Stimulated activated CD8-positive, alpha-beta memory T cell treated with anti-CD3 and anti-CD28 coated beads, Interleukin-12 subunit alpha, Interleukin-12 subunit beta, amount 100 ng/mL, for 24 hours (primary cell): ENCODE results near the gene FNIP1.
"Not testable (repeated sequence)": the region's sequence is repeated elsewhere in the genome, so short reads cannot be mapped to it uniquely, and the experiment has no call there.

Experiments used
- DNase-seq: peaks from one replicate; pipeline ENCODE4 v3.0.0-alpha.2; 2020; ENCODE audit errors: extremely low read depth

Gene FNIP1

GRCh38 chr5:131796793-131797693 is at the start of gene FNIP1:
Gene FNIP1 (minus strand): TSS chr5:131797017. CDS start chr5:131796921, 96 bp downstream.
- DNase-seq = peak; percentile 99

GRCh38 chr5:131846536-131846935 is 49.7 kb upstream of the FNIP1 start:
- no peak for DNase-seq

GRCh38 chr5:131845828-131846227 is 49.0 kb upstream of the FNIP1 start:
- DNase-seq = no peak

- not testable (repeated sequence) for DNase-seq
These were observed 46.2 kb upstream of the FNIP1 start for GRCh38 chr5:131842971-131843370.

- not testable (repeated sequence) for DNase-seq
These were observed 35.9 kb upstream of the FNIP1 start for GRCh38 chr5:131832702-131833101.

GRCh38 chr5:131825404-131826013 is 28.7 kb upstream of the FNIP1 start:
- no peak for DNase-seq

DNA sequence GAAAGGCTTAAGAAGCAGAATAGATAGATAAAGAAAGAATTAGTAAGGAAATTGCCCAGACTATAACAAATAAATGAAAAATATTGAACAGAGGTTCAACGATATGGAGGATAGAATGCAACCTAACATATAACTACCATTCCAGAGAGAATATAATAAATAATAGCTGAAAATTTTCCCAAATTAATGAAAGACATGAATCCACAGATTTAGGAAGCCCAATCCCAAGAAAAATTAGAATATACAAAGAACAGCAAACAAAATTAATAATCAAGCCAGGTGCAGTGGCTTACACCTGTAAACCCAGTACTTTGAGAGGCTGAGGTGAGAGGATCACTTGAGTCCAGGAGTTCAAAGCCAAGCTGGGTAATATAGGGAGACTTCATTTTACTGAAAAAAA is 27.8 kb upstream of the FNIP1 start:
- no peak for DNase-seq

GRCh38 chr5:131821221-131821620 is 24.4 kb upstream of the FNIP1 start:
- DNase-seq = no peak

- no peak for DNase-seq
These were observed 21.3 kb upstream of the FNIP1 start for GRCh38 chr5:131818001-131818724.

GRCh38 chr5:131814990-131815389 is 18.2 kb upstream of the FNIP1 start:
- DNase-seq = no peak

- DNase-seq = no peak
These were observed 15.7 kb upstream of the FNIP1 start for GRCh38 chr5:131812371-131813160.

- no peak for DNase-seq
These were observed 13.9 kb upstream of the FNIP1 start for GRCh38 chr5:131810510-131811249.

- DNase-seq = peak; percentile 15
These were observed 681 bp downstream of the FNIP1 start for GRCh38 chr5:131795879-131796792.

DNA sequence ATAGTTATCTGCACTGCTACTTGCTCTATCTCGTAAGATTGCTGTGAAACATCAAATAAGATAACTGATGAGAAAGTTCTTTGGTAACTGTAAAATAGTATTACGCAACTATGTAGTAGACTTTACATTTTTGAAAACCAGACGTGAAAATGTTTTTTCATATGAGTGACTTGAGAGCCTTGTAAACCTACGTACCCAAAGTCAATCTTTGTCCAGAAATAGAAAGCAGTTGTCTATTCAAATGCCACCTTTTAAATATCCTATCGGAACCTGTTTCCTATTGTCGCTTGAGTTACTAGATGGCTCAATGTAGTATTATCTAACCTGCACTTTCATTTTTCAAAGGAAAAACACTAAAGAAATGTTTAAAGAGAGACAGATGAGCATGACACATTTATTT is 1.6 kb downstream of the FNIP1 start:
- no peak for DNase-seq

DNA sequence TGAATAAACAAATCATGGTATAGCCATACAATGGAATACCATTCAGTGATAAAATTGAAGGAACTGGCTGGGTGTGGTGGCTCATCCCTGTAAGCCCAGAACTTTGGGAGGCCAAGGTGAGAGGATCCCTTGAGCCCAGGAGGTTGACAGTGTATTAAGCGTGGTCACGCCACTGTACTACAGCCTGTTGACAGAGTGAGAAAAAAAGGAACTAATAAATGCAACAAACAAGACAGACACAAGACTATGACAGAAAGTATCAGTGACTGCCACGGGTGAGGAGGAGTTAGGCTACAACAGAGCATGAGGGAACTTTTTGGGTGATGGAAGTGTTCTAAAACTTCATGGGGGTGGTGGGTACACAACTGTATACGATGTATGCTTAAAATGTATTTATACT is 2.2 kb downstream of the FNIP1 start:
- DNase-seq = no peak

- DNase-seq = no peak
These were observed 3.9 kb downstream of the FNIP1 start for GRCh38 chr5:131792896-131793295.

GRCh38 chr5:131791866-131792265 is 5.0 kb downstream of the FNIP1 start:
- DNase-seq = no peak

- no peak for DNase-seq
These were observed 6.3 kb downstream of the FNIP1 start for GRCh38 chr5:131790550-131790949.

DNA sequence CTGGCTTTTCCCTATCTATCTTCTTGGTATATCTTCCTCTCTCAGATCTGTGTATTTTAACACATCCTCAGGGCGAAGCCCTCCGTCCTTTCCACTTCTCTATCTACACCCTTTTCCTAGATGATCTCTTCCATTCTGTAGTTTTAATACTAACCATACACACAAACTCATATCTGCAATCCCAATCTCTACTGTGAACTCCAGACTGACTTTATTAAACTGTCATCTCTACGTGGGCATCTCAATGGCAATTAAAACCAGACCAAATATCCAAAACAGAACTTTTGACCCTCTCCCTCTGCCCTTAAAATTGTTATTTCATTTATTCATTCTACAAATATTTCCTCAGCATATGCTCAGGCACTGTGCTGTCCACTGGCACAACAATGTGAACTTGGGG is 7.1 kb downstream of the FNIP1 start:
- no peak for DNase-seq

GRCh38 chr5:131787736-131788135 is 9.1 kb downstream of the FNIP1 start:
- no peak for DNase-seq
